NCI-H510A (cell line): ENCODE measurements around the gene HDAC9.

Source experiments
- DNase-seq: peaks from one replicate; lab custom pipeline; 2025; lab: John Stamatoyannopoulos, UW

The HDAC9 gene

GRCh38 chr7:18494821-18495408 lies 634 bp upstream of the HDAC9 start:
- no peak for DNase-seq

- DNase-seq = no peak
Observed at GRCh38 chr7:18496341-18496700, 772 bp downstream of the HDAC9 start.

- DNase-seq = no peak
Observed at GRCh38 chr7:18497082-18497481, 1.5 kb downstream of the HDAC9 start.

- DNase-seq = no peak
Observed at GRCh38 chr7:18497800-18498199, 2.3 kb downstream of the HDAC9 start.

GRCh38 chr7:18498341-18498740 lies 2.8 kb downstream of the HDAC9 start:
- no peak for DNase-seq

GRCh38 chr7:18499407-18500177 lies 4.0 kb downstream of the HDAC9 start:
- DNase-seq = no peak

- DNase-seq = no peak
Observed at GRCh38 chr7:18503126-18503866, 7.7 kb downstream of the HDAC9 start.

- no peak for DNase-seq
Observed at GRCh38 chr7:18504965-18505364, 9.4 kb downstream of the HDAC9 start.

GRCh38 chr7:18505870-18506460 lies 10.4 kb downstream of the HDAC9 start:
- DNase-seq = no peak

GRCh38 chr7:18508443-18509427 lies 13.2 kb downstream of the HDAC9 start:
- DNase-seq = no peak

GRCh38 chr7:18509481-18509880 lies 13.9 kb downstream of the HDAC9 start:
- DNase-seq = no peak

- no peak for DNase-seq
Observed at GRCh38 chr7:18511351-18512140, 16.0 kb downstream of the HDAC9 start.

GRCh38 chr7:18513343-18513742 lies 17.8 kb downstream of the HDAC9 start:
- DNase-seq = no peak

- no peak for DNase-seq
Observed at GRCh38 chr7:18515067-18515466, 19.5 kb downstream of the HDAC9 start.

GRCh38 chr7:18517646-18518045 lies 22.1 kb downstream of the HDAC9 start:
- no peak for DNase-seq

- DNase-seq = no peak
Observed at GRCh38 chr7:18518555-18518954, 23.0 kb downstream of the HDAC9 start.

- DNase-seq = no peak
Observed at GRCh38 chr7:18520450-18521235, 25.1 kb downstream of the HDAC9 start.

GRCh38 chr7:18521236-18521589 lies 25.7 kb downstream of the HDAC9 start:
- no peak for DNase-seq

GRCh38 chr7:18521945-18522566 lies 26.5 kb downstream of the HDAC9 start:
- no peak for DNase-seq

- no peak for DNase-seq
Observed at GRCh38 chr7:18524248-18524647, 28.7 kb downstream of the HDAC9 start.
